CD4-positive, alpha-beta T cell treated with Interleukin-2 at 100 ng/mL for 4 hours (primary cell): ENCODE data around the gene SDHB.

Source experiments
- DNase-seq: peaks from one replicate; pipeline ENCODE4 v3.0.0-alpha.2; 2020; ENCODE audit warnings: low spot score

The SDHB gene

GRCh38 chr1:17053685-17054410 is at the start of gene SDHB:
TSS of gene SDHB (minus strand) at chr1:17054032. CDS start at chr1:17054019, 13 bp downstream.
- DNase-seq, result peak; percentile 99

- no peak for DNase-seq
Observed at GRCh38 chr1:17102232-17102631, 48.4 kb upstream of the SDHB start.

- DNase-seq, result no peak
Observed at GRCh38 chr1:17101261-17101660, 47.4 kb upstream of the SDHB start.

- no peak for DNase-seq
Observed at GRCh38 chr1:17099616-17100340, 45.9 kb upstream of the SDHB start.

- DNase-seq, result no peak
Observed at GRCh38 chr1:17098446-17099317, 44.9 kb upstream of the SDHB start.

- no peak for DNase-seq
Observed at GRCh38 chr1:17097787-17098186, 44.0 kb upstream of the SDHB start.

- DNase-seq, result no peak
Observed at GRCh38 chr1:17097147-17097546, 43.3 kb upstream of the SDHB start.

GRCh38 chr1:17096584-17096983 is 42.8 kb upstream of the SDHB start:
- DNase-seq, result no peak

- no peak for DNase-seq
Observed at GRCh38 chr1:17095141-17095540, 41.3 kb upstream of the SDHB start.

GRCh38 chr1:17094664-17095063 is 40.8 kb upstream of the SDHB start:
- DNase-seq, result no peak

GRCh38 chr1:17093822-17094393 is 40.1 kb upstream of the SDHB start:
- DNase-seq, result no peak

- no peak for DNase-seq
Observed at GRCh38 chr1:17091252-17091651, 37.4 kb upstream of the SDHB start.

GRCh38 chr1:17089506-17089905 is 35.7 kb upstream of the SDHB start:
- no peak for DNase-seq

- DNase-seq, result no peak
Observed at GRCh38 chr1:17086751-17087150, 32.9 kb upstream of the SDHB start.

GRCh38 chr1:17084787-17085186 is 31.0 kb upstream of the SDHB start:
- DNase-seq, result no peak

- DNase-seq, result no peak
Observed at GRCh38 chr1:17082761-17083160, 28.9 kb upstream of the SDHB start.

GRCh38 chr1:17081439-17081838 is 27.6 kb upstream of the SDHB start:
- DNase-seq, result no peak

GRCh38 chr1:17080880-17081279 is 27.0 kb upstream of the SDHB start:
- no peak for DNase-seq

GRCh38 chr1:17080085-17080759 is 26.4 kb upstream of the SDHB start:
- DNase-seq, result no peak

- no peak for DNase-seq
Observed at GRCh38 chr1:17078991-17079868, 25.4 kb upstream of the SDHB start.
